HepG2 (cell line): ENCODE measurements around the gene EXTL2. TPM values are rescaled to one million over a fixed set of nuclear protein-coding genes. Genes with fewer than 3 reads are reported as not detected.

ENCODE experiments used
- ATRX ChIP-seq: sonication (generic); formaldehyde crosslinking; IDR thresholded peaks from 2 replicates; pipeline ENCODE4 v1.4.0; 2020; ENCODE audit warnings: missing genetic modification reagents, borderline replicate concordance
- FOSL2 ChIP-seq: sonication (generic); formaldehyde crosslinking; IDR thresholded peaks from 2 replicates; pipeline ENCODE4 v1.4.0; 2020; ENCODE audit warnings: missing genetic modification reagents
- HDAC1 ChIP-seq: sonication (generic); formaldehyde crosslinking; IDR thresholded peaks from 2 replicates; pipeline ENCODE4 v1.5.1; 2020; ENCODE audit warnings: mild to moderate bottlenecking, missing genetic modification reagents
- KAT8 ChIP-seq: IDR thresholded peaks from 2 replicates; pipeline ENCODE4 v1.6.1; 2016; ENCODE audit warnings: missing genetic modification reagents, missing compliant biosample characterization
- KMT2A ChIP-seq: sonication (generic); formaldehyde crosslinking; IDR thresholded peaks from 2 replicates; pipeline ENCODE4 v1.4.0; 2020; ENCODE audit warnings: missing genetic modification reagents
- MLLT10 ChIP-seq: sonication (generic); formaldehyde crosslinking; IDR thresholded peaks from 2 replicates; pipeline ENCODE4 v1.4.0; 2020; ENCODE audit warnings: missing genetic modification reagents
- MYC ChIP-seq: sonication (generic); formaldehyde crosslinking; IDR thresholded peaks from 2 replicates; pipeline ENCODE4 v1.9.0; 2021; ENCODE audit warnings: missing genetic modification reagents, borderline replicate concordance
- NFATC3 ChIP-seq: sonication (generic); formaldehyde crosslinking; IDR thresholded peaks from 2 replicates; pipeline ENCODE4 v1.5.1; 2020; ENCODE audit warnings: mild to moderate bottlenecking, missing genetic modification reagents
- NONO ChIP-seq, 2 experiments: fragments of 450-650 bp in 1 of 2; sonication (generic) in 1 of 2; formaldehyde crosslinking in 1 of 2; IDR thresholded peaks in 1 of 2; conservative IDR thresholded peaks in 1 of 2; 2 replicates each; pipeline versions ENCODE4 v1.6.1 to v1.8.0; 2017 to 2022; ENCODE audit warnings: mild to moderate bottlenecking in 1 of 2, missing genetic modification reagents in 1 of 2, moderate library complexity in 1 of 2
- PHF5A ChIP-seq: IDR thresholded peaks from one replicate; pipeline ENCODE4 v1.6.1; 2018; ENCODE audit warnings: low read depth, missing genetic modification reagents; ENCODE audit not compliant: unreplicated experiment
- POLR2A ChIP-seq, 2 experiments: IDR thresholded peaks; 2 replicates each; pipeline ENCODE4 v1.6.1; 2011; ENCODE audit warnings: low read depth in 2 of 2, low read length in 2 of 2, mild to moderate bottlenecking in 1 of 2, moderate library complexity in 1 of 2; ENCODE audit not compliant: insufficient read depth in 1 of 2
- THAP11 ChIP-seq: IDR thresholded peaks from 2 replicates; pipeline ENCODE4 v1.6.1; 2016; ENCODE audit warnings: missing biosample characterization, missing genetic modification reagents
- THYN1 ChIP-seq: sonication (generic); formaldehyde crosslinking; IDR thresholded peaks from 2 replicates; pipeline ENCODE4 v1.8.1; 2023; ENCODE audit warnings: low read depth, mild to moderate bottlenecking, moderate library complexity, missing genetic modification reagents, borderline replicate concordance
- YEATS4 ChIP-seq: sonication (generic); formaldehyde crosslinking; IDR thresholded peaks from 2 replicates; pipeline ENCODE4 v1.4.0; 2020; ENCODE audit warnings: missing genetic modification reagents, borderline replicate concordance
- YY1 ChIP-seq: IDR thresholded peaks from 2 replicates; pipeline ENCODE4 v1.6.1; 2011; ENCODE audit warnings: low read length, low read depth, moderate library complexity, mild to moderate bottlenecking; ENCODE audit not compliant: insufficient read depth, insufficient replicate concordance
- ZMYM4 ChIP-seq: sonication (generic); formaldehyde crosslinking; IDR thresholded peaks from 2 replicates; pipeline ENCODE4 v1.8.1; 2023; ENCODE audit warnings: mild to moderate bottlenecking, missing genetic modification reagents
- ZNF292 ChIP-seq: sonication (generic); formaldehyde crosslinking; IDR thresholded peaks from 2 replicates; pipeline ENCODE4 v1.8.1; 2022; ENCODE audit warnings: mild to moderate bottlenecking, low read depth, missing genetic modification reagents, borderline replicate concordance
- ZNF350 ChIP-seq: sonication (generic); formaldehyde crosslinking; IDR thresholded peaks from 2 replicates; pipeline ENCODE4 v1.4.0; 2020; ENCODE audit warnings: mild to moderate bottlenecking, low read depth, missing genetic modification reagents, borderline replicate concordance
- ZNF713 ChIP-seq: sonication (generic); formaldehyde crosslinking; IDR thresholded peaks from 2 replicates; pipeline ENCODE4 v1.4.0; 2020; ENCODE audit warnings: mild to moderate bottlenecking, missing genetic modification reagents
- ZNF766 ChIP-seq: sonication (generic); formaldehyde crosslinking; IDR thresholded peaks from 2 replicates; pipeline ENCODE4 v1.5.0; 2020; ENCODE audit warnings: missing genetic modification reagents, borderline replicate concordance
- polyA plus RNA-seq, 8 experiments: library from polyadenylated mRNA; depleted of rRNA in 3 of 8; stranded (reverse) in 7 of 8; unstranded in 1 of 8; fragments of >200 nt; fragmentation: Illumina TruSeq in 4 of 8; extraction: Trizol in 4 of 8; gene quantifications; 2 replicates each; pipeline versions ENCODE4 v1.2.1 to v1.2.3, GENCODE V29; 2011 to 2016; ENCODE audit warnings: low read depth in 4 of 8, missing spikeins in 1 of 8, mixed read lengths in 1 of 8; ENCODE audit not compliant: insufficient read depth in 1 of 8
- total RNA-seq, 5 experiments: library from RNA; depleted of rRNA; stranded (reverse); fragments of >200 nt; fragmentation: Illumina TruSeq; extraction: Trizol; gene quantifications; 2 replicates each; pipeline ENCODE4 v1.2.3, GENCODE V29; 2016; ENCODE audit warnings: low read depth in 1 of 5
- TF ChIP-seq, protein P1 (sequence below): sonication (generic); formaldehyde crosslinking; IDR thresholded peaks from 2 replicates; pipeline ENCODE4 v1.8.1; 2023; ENCODE audit warnings: mild to moderate bottlenecking, moderate library complexity, missing genetic modification reagents
- TF ChIP-seq, protein P2 (sequence below): fragments of 450-650 bp; IDR thresholded peaks from 2 replicates; pipeline ENCODE4 v1.6.1; 2017
- TF ChIP-seq, protein P3 (sequence below): sonication (generic); formaldehyde crosslinking; IDR thresholded peaks from 2 replicates; pipeline ENCODE4 v1.5.0; 2020; ENCODE audit warnings: mild to moderate bottlenecking, missing genetic modification reagents, borderline replicate concordance

The EXTL2 gene
- total and polyA plus RNA-seq, 2 of the 13 experiments (the other 11 are each of a cell fraction or from before 2014, with no cell fraction given), result 22.0 to 23.5 TPM

DNA sequence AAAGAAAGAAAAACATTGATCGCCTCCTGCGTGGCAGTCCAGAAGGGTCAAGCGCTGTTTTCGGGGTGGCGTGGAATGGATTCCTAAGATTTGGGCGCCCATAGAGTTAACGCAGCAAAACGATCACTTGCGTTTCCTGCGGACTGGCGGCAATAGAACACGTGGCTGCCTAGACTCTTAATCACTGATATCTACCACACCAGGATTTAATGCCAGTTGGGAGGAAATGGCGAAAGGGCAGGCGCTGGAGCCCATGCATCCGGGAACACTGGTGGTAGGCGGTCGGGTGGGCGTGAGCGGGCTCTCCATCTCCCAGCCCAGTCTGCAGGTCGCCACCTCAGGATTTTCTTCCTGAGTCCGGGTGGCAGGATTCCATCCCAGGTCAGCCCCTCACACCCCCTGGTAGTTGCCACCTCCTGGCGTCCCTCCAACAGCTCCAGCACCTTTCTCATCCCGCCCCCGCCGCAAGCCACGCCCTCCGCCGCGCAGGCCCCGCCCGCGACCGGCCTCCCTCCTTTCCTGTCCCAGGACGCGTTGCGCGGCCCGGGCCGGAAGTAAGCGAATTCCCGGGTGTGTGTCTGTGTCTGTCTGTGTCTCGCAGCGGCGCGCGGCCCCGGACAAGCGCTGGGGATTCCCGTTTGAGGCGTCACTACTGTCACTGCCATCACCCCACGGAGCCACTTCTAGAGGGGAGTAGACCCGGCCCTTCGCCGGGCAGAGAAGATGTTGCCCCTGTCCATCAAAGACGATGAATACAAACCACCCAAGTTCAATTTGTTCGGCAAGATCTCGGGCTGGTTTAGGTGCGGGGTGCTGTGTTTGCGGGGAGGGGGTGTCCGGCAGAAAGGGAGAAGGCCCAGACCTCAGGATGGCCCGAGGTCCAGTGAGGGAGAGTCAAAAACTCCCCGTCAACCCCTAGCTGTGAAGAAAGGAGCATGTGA lies 1.2 kb upstream of the EXTL2 start, which contains the start of gene SLC30A7 (continued):
- TF ChIP-seq NONO (IDR thresholded peaks at IDR 0.05) (no peak), NONO (CRISPR knock-in tag; conservative IDR thresholded peaks at IDR 0.05) (peak; percentile 77), ZNF350 (peak; percentile 20; the same call in 1 of the 2 replicates), PHF5A (peak; percentile 81), THYN1 (CRISPR knock-in tag) (no peak), YEATS4 (CRISPR knock-in tag) (peak; percentile 59; the same call in 1 of the 2 replicates), FOSL2 (CRISPR knock-in tag) (peak; percentile 3), MYC (CRISPR knock-in tag) (peak; percentile 70; the same call in 1 of the 2 replicates), ZNF292 (peak; percentile 67; the same call in 1 of the 2 replicates), HDAC1 (CRISPR knock-in tag) (peak; percentile 85), POLR2A (IDR thresholded peaks at IDR 0.05; ENCODE audit: insufficient read depth in 1 of 2, low read depth in 2 of 2, low read length in 2 of 2) (peak in 1 of 2 experiments; percentile 76; a peak in 3 of 4 replicates), NFATC3 (CRISPR knock-in tag) (peak; percentile 80; the same call in 1 of the 2 replicates), THAP11 (CRISPR knock-in tag) (peak; percentile 81), YY1 (peak; percentile 46), ZNF713 (CRISPR knock-in tag) (no peak), ZNF766 (CRISPR knock-in tag) (no peak), ATRX (no peak), MLLT10 (CRISPR knock-in tag) (no peak), KMT2A (CRISPR knock-in tag) (peak; percentile 74; the same call in 1 of the 2 replicates), ZMYM4 (CRISPR knock-in tag) (peak; percentile 61; the same call in 1 of the 2 replicates), KAT8 (CRISPR knock-in tag) (peak; percentile 72; the same call in 1 of the 2 replicates)
- TF ChIP-seq, protein P1, sequence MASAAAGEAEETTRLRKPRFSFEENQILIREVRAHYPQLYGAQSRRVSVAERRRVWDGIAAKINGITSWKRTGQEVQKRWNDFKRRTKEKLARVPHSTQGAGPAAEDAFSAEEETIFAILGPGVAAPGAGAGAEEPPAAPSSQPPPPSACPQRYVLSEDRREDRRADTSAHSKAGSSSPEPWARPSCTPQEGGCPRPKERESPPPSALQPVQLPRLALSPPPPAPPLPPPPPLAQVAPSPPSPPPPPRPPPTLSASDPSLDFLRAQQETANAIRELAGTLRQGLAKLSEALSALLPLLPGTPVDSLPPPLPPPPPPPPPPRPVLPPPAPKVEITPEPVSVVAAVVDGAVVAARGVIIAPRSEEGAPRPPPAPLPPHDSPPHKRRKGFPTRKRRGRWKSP, result no peak; the same call in 1 of the 2 replicates
- TF ChIP-seq, protein P2, sequence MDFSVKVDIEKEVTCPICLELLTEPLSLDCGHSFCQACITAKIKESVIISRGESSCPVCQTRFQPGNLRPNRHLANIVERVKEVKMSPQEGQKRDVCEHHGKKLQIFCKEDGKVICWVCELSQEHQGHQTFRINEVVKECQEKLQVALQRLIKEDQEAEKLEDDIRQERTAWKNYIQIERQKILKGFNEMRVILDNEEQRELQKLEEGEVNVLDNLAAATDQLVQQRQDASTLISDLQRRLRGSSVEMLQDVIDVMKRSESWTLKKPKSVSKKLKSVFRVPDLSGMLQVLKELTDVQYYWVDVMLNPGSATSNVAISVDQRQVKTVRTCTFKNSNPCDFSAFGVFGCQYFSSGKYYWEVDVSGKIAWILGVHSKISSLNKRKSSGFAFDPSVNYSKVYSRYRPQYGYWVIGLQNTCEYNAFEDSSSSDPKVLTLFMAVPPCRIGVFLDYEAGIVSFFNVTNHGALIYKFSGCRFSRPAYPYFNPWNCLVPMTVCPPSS, result no peak
- TF ChIP-seq, protein P3, sequence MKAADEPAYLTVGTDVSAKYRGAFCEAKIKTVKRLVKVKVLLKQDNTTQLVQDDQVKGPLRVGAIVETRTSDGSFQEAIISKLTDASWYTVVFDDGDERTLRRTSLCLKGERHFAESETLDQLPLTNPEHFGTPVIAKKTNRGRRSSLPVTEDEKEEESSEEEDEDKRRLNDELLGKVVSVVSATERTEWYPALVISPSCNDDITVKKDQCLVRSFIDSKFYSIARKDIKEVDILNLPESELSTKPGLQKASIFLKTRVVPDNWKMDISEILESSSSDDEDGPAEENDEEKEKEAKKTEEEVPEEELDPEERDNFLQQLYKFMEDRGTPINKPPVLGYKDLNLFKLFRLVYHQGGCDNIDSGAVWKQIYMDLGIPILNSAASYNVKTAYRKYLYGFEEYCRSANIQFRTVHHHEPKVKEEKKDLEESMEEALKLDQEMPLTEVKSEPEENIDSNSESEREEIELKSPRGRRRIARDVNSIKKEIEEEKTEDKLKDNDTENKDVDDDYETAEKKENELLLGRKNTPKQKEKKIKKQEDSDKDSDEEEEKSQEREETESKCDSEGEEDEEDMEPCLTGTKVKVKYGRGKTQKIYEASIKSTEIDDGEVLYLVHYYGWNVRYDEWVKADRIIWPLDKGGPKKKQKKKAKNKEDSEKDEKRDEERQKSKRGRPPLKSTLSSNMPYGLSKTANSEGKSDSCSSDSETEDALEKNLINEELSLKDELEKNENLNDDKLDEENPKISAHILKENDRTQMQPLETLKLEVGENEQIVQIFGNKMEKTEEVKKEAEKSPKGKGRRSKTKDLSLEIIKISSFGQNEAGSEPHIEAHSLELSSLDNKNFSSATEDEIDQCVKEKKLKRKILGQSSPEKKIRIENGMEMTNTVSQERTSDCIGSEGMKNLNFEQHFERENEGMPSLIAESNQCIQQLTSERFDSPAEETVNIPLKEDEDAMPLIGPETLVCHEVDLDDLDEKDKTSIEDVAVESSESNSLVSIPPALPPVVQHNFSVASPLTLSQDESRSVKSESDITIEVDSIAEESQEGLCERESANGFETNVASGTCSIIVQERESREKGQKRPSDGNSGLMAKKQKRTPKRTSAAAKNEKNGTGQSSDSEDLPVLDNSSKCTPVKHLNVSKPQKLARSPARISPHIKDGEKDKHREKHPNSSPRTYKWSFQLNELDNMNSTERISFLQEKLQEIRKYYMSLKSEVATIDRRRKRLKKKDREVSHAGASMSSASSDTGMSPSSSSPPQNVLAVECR (CRISPR knock-in tag), result peak; percentile 83; the same call in 1 of the 2 replicates
